Astrocyte of the cerebellum (primary cell): ENCODE data around the gene ZMYND8.
"Not testable (repeated sequence)": the region's sequence is repeated elsewhere in the genome, so short reads cannot be mapped to it uniquely, and the experiment has no call there.

ENCODE experiments used
- DNase-seq: peaks from one replicate; pipeline ENCODE4 v3.0.0-alpha.2; 2011; ENCODE audit warnings: low read depth
- H3K4me3 ChIP-seq: 2 replicates; pipeline ENCODE4 v1.5.1; 2011; ENCODE audit warnings: mild to moderate bottlenecking, low read depth, low read length, moderate library complexity
- in situ Hi-C: cut with HindIII; loops from 2 replicates; pipeline ENCODE4 v1.10.0; 2017; ENCODE audit warnings: low sequenced_read_pairs
- TF ChIP-seq, protein P1 (sequence below): IDR thresholded peaks from 2 replicates; pipeline ENCODE4 v1.5.1; 2012; ENCODE audit warnings: low read length, low read depth, moderate library complexity, mild to moderate bottlenecking; ENCODE audit errors: missing control alignments

The ZMYND8 gene

DNA sequence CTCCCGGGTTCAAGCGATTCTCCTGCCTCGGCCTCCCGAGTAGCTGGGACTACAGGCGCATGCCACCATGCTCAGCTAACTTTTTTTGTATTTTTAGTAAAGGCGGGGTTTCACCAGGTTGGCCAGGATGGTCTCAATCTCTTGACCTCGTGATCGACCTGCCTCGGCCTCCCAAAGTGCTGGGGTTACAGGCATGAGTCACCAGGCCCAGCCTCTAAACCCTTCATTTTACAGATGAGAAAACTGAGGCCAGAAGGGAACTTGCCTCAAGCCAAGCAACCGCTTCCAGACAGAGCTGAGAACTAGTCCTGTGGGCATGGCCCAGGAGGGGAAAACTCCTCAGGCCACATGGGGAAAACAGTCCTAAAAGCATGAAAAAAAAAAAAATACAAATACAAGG lies 47.1 kb downstream of the ZMYND8 start:
- in situ Hi-C loops = no loop called here
- no peak for DNase-seq
- H3K4me3 ChIP-seq = no peak overlapping the region
- TF ChIP-seq, protein P1, sequence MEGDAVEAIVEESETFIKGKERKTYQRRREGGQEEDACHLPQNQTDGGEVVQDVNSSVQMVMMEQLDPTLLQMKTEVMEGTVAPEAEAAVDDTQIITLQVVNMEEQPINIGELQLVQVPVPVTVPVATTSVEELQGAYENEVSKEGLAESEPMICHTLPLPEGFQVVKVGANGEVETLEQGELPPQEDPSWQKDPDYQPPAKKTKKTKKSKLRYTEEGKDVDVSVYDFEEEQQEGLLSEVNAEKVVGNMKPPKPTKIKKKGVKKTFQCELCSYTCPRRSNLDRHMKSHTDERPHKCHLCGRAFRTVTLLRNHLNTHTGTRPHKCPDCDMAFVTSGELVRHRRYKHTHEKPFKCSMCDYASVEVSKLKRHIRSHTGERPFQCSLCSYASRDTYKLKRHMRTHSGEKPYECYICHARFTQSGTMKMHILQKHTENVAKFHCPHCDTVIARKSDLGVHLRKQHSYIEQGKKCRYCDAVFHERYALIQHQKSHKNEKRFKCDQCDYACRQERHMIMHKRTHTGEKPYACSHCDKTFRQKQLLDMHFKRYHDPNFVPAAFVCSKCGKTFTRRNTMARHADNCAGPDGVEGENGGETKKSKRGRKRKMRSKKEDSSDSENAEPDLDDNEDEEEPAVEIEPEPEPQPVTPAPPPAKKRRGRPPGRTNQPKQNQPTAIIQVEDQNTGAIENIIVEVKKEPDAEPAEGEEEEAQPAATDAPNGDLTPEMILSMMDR = no peak

DNA sequence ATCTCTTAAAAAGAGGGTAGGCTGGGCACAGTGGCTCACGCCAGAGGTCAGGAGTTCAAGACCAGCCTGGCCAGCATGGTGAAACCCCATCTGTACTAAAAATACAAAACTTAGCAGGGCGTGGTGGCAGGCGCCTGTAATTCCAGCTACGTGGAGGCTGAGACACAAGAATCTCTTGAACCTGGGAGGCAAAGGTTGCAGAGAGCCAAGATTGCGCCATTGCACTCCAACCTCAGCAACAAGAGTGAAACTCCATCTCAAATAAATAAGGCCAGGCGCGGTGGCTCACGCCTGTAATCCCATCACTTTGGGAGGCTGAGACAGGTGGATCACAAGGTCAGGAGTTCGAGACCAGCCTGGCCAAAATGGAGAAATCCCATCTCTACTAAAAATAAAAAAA lies 48.9 kb downstream of the ZMYND8 start:
- H3K4me3 ChIP-seq, DNase-seq, in situ Hi-C loops: not testable (repeated sequence)

DNA sequence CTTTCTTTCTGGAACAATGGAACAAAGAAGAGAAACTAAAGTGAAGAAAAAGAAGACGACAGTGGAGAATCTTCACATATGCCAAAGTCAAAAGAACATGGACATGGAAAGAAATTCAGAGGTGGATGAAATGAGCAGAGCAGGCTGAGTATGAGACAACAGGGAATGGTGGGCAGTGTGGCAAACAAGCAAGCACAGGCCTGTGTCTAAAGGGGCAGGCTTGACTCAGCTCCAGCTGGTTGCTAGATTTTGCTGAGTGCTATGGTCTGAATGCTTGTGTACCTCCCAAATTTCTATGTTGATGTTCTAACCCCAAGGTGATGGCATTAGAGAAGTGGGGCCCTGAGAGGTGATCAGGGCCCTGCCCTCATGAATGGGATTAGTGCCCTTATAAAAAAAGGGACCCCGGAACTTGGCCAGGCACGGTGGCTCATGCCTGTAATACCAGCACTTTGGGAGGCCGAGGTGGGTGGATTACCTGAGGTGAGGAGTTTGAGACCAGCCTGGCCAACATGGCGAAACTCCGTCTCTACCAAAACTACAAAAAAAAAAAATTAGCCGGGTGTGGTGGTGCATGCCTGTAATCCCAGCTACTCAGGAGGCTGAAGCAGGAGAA lies 49.6 kb downstream of the ZMYND8 start:
- in situ Hi-C loops = no loop called here
- TF ChIP-seq, protein P1 = no peak
- H3K4me3 ChIP-seq = no peak overlapping the region

DNA sequence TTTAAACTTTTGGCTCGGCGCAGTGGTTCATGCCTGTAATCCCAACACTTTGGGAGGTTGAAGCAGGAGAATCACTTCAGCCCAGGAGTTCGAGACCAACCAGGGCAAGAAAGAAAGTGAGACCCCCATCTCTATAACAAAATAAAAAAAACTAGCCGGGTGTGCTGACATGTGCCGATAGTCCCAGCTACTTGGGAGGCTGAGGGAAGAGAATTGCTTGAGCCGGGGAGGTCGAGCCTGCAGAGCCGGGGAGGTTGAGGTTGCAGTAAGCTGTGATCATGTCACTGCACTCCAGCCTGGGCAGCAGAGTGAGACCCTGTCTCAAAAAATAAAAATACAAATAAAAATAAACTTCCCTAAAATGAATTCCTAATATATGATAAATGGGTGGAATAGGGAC lies 50.4 kb downstream of the ZMYND8 start:
- in situ Hi-C loops = no loop called here
- H3K4me3 ChIP-seq = no peak overlapping the region
- TF ChIP-seq, protein P1 = no peak
- no peak for DNase-seq

More for the DNA sequence above, 49.6 kb downstream of the ZMYND8 start:
- DNase-seq = no peak

DNA sequence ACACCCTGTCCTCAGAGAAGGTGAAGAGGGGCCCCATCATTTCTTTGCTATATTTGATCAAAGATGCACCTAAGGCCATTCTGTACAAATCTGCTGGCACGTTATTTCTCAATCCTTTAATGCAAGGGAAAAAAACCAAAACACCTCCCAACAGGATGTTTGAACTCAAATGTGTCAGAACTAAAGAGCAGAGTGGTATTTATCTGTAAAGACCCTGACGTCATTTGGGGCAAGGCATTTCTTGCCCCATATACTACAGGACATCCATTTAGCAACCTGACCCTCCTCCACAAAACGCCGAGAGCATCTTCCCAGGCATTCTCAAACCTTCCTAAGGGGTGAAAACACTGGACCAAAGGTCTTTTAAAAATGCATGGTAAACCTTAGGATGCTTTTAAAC lies 50.8 kb downstream of the ZMYND8 start:
- in situ Hi-C loops = no loop called here
- DNase-seq = no peak

DNA sequence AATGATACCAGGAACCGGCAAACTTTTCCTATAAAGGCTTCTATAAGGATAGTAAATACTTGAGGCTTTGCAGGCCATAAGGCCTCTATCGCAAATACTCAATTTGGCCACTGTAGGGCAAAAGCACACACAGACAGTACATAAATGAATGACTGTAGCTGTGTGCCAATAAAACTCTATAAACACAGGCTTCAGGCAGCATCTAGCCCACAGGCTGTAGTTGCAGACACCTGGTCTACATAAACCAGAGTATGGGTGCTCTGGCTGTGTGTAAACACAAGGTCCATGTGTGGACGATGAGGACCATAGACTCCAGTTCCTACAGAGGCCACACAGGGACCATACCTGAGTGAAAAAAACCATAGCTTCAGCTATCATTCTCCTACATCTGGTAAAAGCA lies 52.2 kb downstream of the ZMYND8 start:
- in situ Hi-C loops = no loop called here
- DNase-seq = no peak

More for the DNA sequence above, 50.8 kb downstream of the ZMYND8 start:
- no peak overlapping the region for H3K4me3 ChIP-seq
- TF ChIP-seq, protein P1 = no peak

DNA sequence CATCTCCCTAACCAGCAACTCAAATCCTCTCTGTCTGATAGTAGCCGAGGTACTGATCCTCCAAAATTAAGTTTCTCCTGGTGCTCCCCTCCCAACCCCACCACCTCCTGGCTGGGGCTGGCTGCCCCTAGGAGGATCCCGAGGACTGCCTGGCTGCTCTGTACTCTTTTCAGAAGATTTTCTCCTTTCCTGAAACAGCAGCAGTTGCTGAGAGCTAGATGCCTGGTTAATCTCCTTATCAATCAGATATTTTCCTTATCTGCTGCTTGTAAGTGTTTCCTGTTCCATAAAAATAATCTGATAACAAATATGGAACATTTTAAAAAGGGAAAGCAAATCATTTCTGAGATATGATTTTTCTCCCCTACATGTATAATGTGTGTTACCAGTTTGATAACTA lies 52.8 kb downstream of the ZMYND8 start:
- H3K4me3 ChIP-seq = no peak overlapping the region
- TF ChIP-seq, protein P1 = no peak
- no peak for DNase-seq
- in situ Hi-C loops = no loop called here

More for the DNA sequence above, 52.2 kb downstream of the ZMYND8 start:
- H3K4me3 ChIP-seq = no peak overlapping the region
- TF ChIP-seq, protein P1 = peak; percentile 5
